KMS-11 (cell line): ENCODE results near the gene LRGUK.

Source experiments
- H2AFZ ChIP-seq: fragments of 200-600 bp; sonication (generic); 2 replicates; pipeline ENCODE4 v1.6.1; 2016; ENCODE audit warnings: antibody characterized with exemption, mixed run types, low read depth
- H3K27ac ChIP-seq: fragments of 200-600 bp; sonication (generic); 2 replicates; pipeline ENCODE4 v1.6.1; 2016; ENCODE audit warnings: mild to moderate bottlenecking, mixed run types
- H3K27me3 ChIP-seq: fragments of 200-600 bp; sonication (generic); 2 replicates; pipeline ENCODE4 v1.6.1; 2017; ENCODE audit warnings: mild to moderate bottlenecking, low read depth, mixed run types, moderate library complexity; ENCODE audit not compliant: insufficient read depth
- H3K36me3 ChIP-seq: fragments of 200-600 bp; sonication (generic); 2 replicates; pipeline ENCODE4 v1.6.1; 2017; ENCODE audit warnings: mild to moderate bottlenecking, mixed run types; ENCODE audit not compliant: insufficient read depth
- H3K4me1 ChIP-seq: fragments of 200-600 bp; sonication (generic); 2 replicates; pipeline ENCODE4 v1.6.1; 2016; ENCODE audit warnings: mild to moderate bottlenecking, low read depth, mixed run types; ENCODE audit not compliant: poor library complexity, severe bottlenecking
- H3K4me2 ChIP-seq: fragments of 200-600 bp; sonication (generic); 2 replicates; pipeline ENCODE4 v1.7.0; 2016; ENCODE audit warnings: mild to moderate bottlenecking, mixed run types
- H3K4me3 ChIP-seq: fragments of 200-600 bp; sonication (generic); IDR thresholded peaks from 2 replicates; pipeline ENCODE4 v1.6.1; 2017; ENCODE audit warnings: low read depth, low read length, mixed read lengths; ENCODE audit not compliant: insufficient read depth
- H3K79me2 ChIP-seq: fragments of 200-600 bp; sonication (generic); 2 replicates; pipeline ENCODE4 v1.6.1; 2016; ENCODE audit warnings: low read depth, mixed run types; ENCODE audit not compliant: insufficient read depth
- H3K9ac ChIP-seq: fragments of 200-600 bp; sonication (generic); 2 replicates; pipeline ENCODE4 v1.6.1; 2016; ENCODE audit warnings: mild to moderate bottlenecking, mixed run types
- H4K20me1 ChIP-seq: fragments of 200-600 bp; sonication (generic); 2 replicates; pipeline ENCODE4 v1.6.1; 2016; ENCODE audit warnings: mild to moderate bottlenecking, mixed run types; ENCODE audit not compliant: insufficient read depth
- TF ChIP-seq, protein P1 (sequence below): fragments of 200-600 bp; sonication (generic); conservative IDR thresholded peaks from 2 replicates; pipeline ENCODE4 v1.6.1; 2017; ENCODE audit warnings: low read depth, mild to moderate bottlenecking, antibody characterized with exemption, low read length, moderate library complexity, mixed read lengths

The LRGUK gene

DNA sequence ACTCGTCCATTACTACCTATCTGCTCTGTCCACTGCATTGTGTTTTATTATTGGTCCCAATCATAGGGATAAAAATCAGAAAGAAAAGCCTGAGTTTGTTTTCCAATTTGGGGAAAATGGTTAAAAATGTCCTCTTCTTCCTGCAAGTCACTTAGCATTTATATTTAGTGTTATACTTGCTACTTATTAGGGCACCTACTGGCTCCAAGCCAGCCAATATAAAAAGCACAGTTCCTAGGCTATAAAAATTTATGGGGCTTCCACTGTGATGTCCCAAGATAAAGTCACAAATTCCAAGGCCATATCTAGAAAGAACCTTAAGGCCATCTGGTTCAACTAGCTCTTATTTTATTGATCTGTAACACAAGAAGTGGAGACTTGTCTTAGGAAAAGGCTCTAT is 186.4 kb downstream of the LRGUK start:
- Histone ChIP-seq H3K4me2 (no peak overlapping the region), H3K36me3 (no peaks in the 10 kb centered on the region), H2AFZ (no peak overlapping the region), H3K4me1 (peaks cover 14% of the 10 kb centered on the region), H3K27ac (no peak overlapping the region), H3K79me2 (no peaks in the 10 kb centered on the region; the same call in 1 of the 2 replicates), H3K4me3 (no peak overlapping the region), H4K20me1 (no peaks in the 10 kb centered on the region), H3K27me3 (no peaks in the 10 kb centered on the region), H3K9ac (no peak overlapping the region)
- TF ChIP-seq, protein P1, sequence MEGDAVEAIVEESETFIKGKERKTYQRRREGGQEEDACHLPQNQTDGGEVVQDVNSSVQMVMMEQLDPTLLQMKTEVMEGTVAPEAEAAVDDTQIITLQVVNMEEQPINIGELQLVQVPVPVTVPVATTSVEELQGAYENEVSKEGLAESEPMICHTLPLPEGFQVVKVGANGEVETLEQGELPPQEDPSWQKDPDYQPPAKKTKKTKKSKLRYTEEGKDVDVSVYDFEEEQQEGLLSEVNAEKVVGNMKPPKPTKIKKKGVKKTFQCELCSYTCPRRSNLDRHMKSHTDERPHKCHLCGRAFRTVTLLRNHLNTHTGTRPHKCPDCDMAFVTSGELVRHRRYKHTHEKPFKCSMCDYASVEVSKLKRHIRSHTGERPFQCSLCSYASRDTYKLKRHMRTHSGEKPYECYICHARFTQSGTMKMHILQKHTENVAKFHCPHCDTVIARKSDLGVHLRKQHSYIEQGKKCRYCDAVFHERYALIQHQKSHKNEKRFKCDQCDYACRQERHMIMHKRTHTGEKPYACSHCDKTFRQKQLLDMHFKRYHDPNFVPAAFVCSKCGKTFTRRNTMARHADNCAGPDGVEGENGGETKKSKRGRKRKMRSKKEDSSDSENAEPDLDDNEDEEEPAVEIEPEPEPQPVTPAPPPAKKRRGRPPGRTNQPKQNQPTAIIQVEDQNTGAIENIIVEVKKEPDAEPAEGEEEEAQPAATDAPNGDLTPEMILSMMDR = no peak
